Medulla oblongata (tissue), 1 donor: ENCODE results near the gene GDNF.
A peak's percentile ranks its signal among the peaks of the same experiment; 100 is the strongest.
"Not testable (repeated sequence)": the region's sequence is repeated elsewhere in the genome, so short reads cannot be mapped to it uniquely, and the experiment has no call there.

Experiments used
- DNase-seq: peaks from one replicate; pipeline ENCODE4 v3.0.0-alpha.2; 2015; ENCODE audit errors: extremely low spot score

Gene GDNF

GRCh38 chr5:37786416-37786815, 53.4 kb downstream of the GDNF start:
- no peak for DNase-seq

GRCh38 chr5:37781409-37781808, 58.4 kb downstream of the GDNF start:
- DNase-seq = not testable (repeated sequence)

GRCh38 chr5:37777432-37778130, 62.3 kb downstream of the GDNF start:
- no peak for DNase-seq

GRCh38 chr5:37776826-37777225, 63.0 kb downstream of the GDNF start:
- DNase-seq = no peak

GRCh38 chr5:37774912-37775483, 64.8 kb downstream of the GDNF start:
- no peak for DNase-seq

GRCh38 chr5:37773809-37774208, 66.0 kb downstream of the GDNF start:
- DNase-seq = no peak

GRCh38 chr5:37772255-37772654, 67.6 kb downstream of the GDNF start:
- DNase-seq = no peak

- no peak for DNase-seq
Measured at GRCh38 chr5:37771731-37772130, 68.1 kb downstream of the GDNF start.

GRCh38 chr5:37771203-37771611, 68.6 kb downstream of the GDNF start:
- DNase-seq = no peak

GRCh38 chr5:37770786-37771185, 69.1 kb downstream of the GDNF start:
- no peak for DNase-seq

GRCh38 chr5:37769840-37770239, 70.0 kb downstream of the GDNF start:
- DNase-seq = no peak

- no peak for DNase-seq
Measured at GRCh38 chr5:37769108-37769507, 70.7 kb downstream of the GDNF start.

- DNase-seq = no peak
Measured at GRCh38 chr5:37768371-37768770, 71.5 kb downstream of the GDNF start.

- peak; percentile 73 for DNase-seq
Measured at GRCh38 chr5:37767961-37768360, 71.9 kb downstream of the GDNF start.

- DNase-seq = no peak
Measured at GRCh38 chr5:37767251-37767650, 72.6 kb downstream of the GDNF start.
